ENCODE data around the gene MON1A.
A peak's percentile ranks its signal among the peaks of the same experiment; 100 is the strongest.
"Not testable (repeated sequence)": the region's sequence is repeated elsewhere in the genome, so short reads cannot be mapped to it uniquely, and the experiment has no call there.

Gene MON1A

DNA sequence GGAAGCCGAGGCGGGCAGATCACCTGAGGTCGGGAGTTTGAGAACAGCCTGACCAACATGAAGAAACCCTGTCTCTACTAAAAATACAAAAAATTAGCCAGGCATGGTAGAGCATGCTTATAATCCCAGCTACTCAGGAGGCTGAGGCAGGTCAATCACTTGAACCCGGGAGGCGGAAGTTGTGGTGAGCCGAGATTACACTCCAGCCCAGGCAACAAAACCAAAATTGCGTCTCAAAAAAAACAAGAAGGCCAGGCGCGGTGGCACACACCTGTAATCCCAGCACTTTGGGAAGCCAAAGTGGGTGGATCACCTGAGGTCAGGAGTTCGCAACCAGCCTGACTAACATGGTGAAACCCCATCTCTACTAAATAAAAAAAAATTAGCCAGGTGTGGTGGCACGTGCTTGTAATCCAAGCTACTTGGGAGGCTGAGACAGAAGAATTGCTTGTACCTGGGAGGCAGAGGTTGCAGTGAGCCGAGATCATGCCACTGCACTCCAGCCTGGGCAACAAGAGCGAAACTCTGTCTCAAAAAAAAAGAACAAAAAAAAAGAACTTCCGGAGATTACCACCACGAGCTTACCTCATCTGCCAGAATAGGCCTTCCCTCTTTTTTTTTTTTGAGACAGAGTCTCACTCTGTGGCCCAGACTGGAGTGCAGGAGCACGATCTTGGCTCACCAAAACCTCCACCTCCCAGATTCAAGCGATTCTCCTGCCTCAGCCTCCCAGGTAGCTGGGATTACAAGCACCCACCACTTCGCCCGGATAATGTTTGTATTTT is 11.6 kb downstream of the MON1A start:
- DNase-seq (ENCODE audit: low read depth): not testable (repeated sequence)

DNA sequence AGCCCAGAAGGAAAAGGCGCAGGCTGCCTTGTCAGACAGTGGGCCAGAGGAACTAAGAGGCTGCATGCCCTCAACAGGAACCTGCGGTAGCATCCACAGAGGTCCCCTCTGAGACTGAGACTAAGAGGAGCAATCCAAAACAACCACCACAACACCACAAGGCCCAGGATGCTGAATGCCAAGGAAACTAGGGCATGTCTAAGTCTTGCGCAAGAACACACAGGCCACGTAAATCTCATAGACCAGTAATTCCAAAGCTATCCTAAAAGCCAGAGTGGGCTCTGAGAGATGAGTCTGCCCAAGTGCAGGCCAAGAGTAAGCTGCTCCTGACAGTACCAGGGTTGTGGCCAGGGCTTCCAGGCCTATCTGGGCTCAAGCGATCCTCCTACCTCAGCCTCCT is 12.9 kb downstream of the MON1A start:
- DNase-seq (ENCODE audit: low read depth): peak; percentile 52

DNA sequence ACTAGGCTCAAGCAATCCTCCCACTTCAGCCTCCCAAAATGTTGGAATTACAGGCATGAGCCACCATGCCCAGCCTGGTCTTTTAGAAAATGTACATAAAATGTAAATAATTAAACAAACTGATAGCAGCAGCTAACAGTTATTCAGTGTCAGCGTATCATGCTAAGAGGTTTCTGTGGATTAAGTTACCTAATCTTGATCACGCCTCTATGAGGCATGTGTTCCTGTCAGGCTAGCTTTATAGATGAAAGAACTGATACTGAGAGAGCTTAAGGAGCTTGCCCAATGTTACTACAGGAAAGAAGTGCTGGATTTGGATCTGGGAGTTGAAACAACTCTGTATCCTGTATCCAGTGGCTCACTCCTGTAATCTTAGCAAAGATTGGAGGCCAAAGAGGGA is 14.7 kb downstream of the MON1A start:
- no peak for DNase-seq (ENCODE audit: low read depth)

DNA sequence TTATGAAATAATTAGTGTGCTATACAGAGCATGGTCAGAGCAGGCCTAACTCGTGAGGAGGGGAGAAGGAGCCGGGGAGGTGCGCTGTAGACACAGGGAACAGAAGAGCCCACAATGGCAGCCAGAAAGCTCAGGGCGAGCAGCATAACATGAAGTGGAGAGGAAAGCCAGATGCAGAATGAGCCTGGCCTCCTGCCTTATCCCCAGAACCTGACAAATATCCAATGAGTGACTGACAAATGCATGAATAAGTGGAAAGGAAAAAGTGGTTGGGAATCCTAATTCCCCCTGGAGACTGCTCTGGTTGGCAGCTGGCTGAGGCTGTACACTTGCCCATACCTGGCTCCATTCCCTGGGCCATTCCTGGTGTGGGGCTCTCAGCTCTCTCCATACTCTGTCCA is 16.7 kb downstream of the MON1A start:
- no peak for DNase-seq (ENCODE audit: low read depth)

DNA sequence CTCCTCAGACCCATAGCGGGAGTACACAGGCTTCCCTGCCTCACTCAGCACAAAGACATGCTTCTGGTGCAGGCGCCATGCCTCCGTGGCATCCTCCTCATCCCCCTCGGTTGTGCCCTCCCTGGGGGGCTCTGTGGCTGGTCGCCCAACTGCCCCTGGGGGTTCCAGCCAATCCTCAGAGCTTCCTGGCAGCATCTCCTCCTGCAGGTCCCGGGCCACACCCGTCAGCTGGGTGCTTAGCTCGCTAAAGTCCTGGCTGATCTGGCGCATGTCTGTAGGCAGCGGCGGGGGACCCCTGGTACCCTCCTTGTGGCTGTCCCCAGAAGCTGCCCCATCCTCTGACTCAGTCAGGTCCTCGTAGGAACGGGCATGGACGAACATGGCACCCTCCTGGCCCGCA is 18.0 kb downstream of the MON1A start:
- DNase-seq (ENCODE audit: low read depth): no peak

DNA sequence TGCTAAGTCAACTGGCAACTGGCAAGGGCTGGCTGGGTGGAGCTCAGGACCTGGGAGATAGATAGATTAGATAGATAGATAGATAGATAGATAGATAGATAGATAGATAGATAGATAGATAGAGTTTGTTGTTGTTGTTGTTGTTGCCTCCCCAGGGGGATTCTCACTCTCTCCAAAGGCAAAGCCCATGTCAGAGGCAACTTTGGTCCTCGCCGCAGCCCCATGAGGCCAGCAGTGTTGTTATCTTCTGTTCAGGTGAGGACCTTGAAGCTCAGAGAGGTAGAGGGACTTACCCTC is 18.5 kb downstream of the MON1A start:
- no peak for DNase-seq (ENCODE audit: low read depth)

DNA sequence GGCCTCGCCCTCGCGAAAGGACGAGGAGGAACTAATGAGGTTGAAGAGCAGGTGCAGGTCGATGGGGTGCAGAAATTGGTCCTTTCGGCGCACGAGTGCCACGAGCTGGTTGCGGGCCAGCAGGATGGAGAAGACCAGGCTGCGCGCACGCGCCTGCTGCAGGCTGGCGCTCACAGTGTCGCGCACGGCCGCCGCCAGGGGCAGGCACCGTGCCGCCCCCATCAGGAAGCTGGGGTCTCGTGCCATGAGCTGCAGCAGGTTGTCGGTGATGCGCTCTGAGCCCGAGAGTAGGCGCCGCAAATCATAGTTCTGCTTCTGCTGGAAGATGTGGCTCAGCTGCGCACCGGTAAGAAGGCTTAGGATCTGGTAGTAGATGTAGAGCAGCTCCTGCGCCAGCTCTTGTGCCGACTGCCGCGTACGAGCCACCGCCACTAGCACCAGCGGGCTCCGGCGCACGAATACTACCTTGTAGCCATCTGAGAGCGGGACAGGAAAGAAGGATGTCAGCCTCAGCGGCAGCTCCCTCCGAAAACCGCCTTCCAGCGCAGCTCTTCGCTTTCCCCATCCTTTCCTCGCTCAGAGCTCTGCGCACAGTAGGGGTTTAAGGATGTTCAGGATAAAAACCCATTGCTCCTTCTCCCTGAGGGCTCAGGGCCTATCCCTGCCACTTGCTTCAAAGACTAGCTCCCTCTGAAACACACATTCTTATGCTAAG is 19.0 kb downstream of the MON1A start:
- DNase-seq (ENCODE audit: low read depth): no peak

DNA sequence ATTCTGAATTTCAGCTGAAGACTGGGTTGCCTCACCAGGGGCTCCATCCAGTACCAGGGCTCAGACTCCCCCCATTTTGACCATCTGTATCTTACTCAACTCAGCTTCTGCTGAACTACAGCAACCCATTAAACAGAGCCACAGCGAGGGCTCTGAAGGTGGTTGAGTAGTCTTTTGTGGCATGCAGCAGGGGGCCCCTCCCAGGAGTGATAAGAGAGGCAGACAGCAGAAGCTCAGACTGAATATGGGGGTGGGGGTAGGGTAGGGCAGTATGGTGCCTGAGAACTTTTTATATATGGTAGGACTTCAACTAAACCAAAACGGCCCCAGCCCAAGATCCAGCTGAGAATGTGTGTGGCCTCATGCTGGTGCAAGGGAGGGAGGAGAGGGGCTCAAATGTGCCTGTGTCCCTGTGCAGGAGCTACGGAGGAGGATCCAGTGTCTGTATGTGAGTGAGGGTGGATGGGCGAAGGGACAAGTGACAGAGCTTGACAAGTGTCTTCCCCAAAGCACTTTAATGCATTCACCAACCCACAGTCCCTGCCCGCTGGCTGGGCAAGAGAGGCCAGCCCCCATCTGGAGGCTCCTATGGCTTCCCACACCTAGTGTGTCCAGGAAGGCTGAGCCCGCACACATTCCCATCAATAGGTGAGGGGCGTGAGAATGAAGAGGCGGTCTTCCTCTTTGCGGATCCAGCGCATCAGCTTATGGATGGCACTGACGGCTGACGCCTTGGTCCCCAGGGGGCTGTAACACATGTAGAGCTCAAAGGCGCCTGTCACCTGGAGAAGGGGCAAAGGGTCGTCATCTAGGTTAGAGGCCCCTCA is 21.0 kb downstream of the MON1A start:
- no peak for DNase-seq (ENCODE audit: low read depth)

DNA sequence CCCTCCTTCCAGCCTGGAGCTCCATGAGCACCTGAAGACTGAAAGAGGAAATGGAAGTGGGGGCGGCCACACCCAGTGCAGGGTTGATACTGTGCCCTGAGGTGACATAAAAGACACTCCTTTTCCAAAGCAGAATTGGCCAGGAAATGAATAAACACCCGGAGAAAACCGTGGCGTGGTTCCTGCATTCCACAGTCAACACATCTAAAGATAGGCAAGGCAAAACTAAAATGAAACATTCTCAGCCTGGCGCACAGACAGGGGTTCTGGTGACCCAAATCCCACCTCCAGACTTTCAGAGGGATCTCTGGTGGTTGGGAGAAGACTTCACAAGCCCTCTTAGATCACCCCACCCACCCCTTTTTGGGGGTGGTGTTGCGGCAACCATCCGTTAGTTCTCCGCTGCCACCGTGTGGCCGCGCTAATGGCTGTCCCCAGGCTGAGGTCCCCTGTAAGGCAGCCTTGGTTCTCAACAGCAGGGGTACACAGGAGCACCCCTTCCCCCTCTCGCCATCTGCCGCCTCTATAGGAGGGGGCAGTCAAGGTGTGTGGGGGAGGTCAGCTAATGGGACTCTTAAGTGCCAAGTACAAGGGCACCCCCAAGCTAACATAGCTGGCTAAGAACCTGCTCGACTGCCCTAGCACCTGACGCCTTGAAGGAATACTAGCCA is 23.4 kb downstream of the MON1A start:
- DNase-seq (ENCODE audit: low read depth): peak; percentile 37

DNA sequence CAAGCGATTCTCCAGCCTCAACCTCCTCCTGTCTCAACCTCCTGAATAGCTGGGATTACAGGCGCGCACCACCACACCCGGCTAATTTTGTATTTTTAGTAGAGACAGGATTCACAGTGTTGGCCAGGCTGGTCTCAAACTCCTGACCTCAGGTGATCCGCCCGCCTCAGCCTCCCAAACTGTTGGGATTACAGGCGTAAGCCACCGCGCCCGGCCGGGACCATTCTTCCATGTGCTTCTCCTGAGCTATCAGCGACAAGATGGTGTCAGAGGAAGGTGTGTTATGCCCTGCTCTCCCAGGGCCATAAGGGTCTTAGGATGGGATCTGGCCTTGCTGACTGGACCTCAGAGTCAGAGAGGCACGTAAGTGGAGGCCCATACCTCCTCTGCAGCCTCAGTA is 25.2 kb downstream of the MON1A start:
- DNase-seq (ENCODE audit: low read depth): not testable (repeated sequence)

DNA sequence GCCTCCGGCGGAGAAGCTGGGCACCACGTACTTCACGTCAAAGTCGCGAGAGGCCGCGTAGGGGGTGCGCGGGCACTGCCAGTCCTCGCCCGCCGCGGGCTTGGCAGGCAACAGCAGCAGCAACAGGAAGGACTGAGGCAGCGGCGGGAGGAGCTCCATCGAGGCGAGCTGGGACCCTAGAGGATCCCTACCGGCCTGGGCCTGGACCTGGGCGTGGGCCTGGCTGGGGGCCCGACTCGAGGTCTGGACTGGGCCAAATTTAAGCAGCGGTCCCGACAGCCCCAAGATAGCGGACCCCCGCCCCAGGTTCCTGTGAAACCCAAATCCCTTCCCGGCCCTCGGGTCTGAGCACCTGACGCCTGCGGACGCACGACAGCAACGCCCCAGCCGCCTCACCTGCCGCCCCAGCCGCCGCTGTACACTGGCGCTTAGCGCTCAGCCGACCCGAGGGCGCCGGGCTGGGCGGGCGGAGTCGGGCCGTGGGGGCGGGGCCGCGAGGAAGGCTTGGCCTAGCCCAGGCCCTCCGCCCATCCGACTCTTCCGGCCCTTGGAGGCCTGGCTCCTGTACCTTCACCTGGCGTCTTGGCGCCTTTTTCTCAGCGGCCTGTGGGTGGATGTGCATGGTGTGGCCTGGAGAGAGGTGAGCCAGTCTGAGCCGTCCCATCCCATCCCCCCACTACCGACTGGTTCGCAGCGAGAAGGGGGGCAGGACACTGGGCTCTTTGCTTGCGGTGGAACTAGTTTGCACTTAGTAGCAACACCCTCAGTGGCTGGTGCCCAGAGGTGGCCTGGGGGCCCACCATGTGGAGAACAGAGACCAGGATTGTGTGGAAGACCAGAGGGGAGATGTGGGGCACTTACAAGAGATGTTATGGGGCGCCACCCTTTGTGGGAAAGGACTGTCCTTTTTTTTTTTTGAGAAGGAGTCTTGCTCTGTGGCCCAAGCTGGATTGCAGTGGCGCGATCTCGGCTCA is 25.9 kb downstream of the MON1A start, which contains the start of gene MST1R:
MST1R (minus strand) TSS at position 423 of the 974 bp plus-strand sequence; CDS start at position 159, 264 bp downstream.
- no peak for DNase-seq (ENCODE audit: low read depth)

DNA sequence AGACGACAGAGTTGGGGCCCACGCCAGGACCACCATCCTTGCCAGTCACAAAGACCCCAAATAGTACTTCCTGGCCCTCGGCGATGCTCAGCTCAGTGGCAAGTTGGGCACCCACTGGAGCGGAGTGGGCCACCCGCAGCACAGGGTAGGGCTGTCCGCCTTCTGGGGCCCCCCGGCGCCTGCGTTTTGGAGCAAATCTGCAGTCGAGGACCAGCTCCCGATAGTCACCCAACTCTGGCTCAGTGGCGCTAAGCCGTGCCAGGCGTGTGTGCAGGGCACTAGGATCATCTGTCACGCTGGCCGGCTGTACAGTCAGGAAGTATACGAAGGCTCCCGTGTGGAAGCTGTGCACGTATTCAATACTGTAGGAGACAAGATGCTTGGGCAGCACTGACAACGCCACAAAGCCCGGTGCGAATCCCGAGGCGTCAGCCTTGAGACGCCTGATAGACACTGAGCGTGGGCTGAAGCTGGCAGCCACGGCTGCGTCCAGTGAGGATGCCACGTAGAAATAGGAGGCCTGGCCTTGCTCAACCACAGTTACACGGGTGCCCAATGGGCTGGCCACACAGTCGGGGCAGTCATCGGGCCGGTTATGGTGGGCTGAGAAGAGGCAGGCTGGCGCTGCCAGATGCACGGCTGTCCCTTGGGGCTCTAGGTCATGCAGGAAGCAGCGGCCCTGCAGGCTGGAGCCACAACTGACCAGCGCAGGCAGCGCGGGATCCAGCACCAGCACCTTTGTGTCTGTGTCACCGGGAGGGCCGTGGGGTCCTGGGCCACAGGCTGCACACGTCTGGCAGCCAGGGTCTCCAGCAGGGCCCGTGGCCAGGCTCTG is 26.9 kb downstream of the MON1A start:
- DNase-seq (ENCODE audit: low read depth): no peak

DNA sequence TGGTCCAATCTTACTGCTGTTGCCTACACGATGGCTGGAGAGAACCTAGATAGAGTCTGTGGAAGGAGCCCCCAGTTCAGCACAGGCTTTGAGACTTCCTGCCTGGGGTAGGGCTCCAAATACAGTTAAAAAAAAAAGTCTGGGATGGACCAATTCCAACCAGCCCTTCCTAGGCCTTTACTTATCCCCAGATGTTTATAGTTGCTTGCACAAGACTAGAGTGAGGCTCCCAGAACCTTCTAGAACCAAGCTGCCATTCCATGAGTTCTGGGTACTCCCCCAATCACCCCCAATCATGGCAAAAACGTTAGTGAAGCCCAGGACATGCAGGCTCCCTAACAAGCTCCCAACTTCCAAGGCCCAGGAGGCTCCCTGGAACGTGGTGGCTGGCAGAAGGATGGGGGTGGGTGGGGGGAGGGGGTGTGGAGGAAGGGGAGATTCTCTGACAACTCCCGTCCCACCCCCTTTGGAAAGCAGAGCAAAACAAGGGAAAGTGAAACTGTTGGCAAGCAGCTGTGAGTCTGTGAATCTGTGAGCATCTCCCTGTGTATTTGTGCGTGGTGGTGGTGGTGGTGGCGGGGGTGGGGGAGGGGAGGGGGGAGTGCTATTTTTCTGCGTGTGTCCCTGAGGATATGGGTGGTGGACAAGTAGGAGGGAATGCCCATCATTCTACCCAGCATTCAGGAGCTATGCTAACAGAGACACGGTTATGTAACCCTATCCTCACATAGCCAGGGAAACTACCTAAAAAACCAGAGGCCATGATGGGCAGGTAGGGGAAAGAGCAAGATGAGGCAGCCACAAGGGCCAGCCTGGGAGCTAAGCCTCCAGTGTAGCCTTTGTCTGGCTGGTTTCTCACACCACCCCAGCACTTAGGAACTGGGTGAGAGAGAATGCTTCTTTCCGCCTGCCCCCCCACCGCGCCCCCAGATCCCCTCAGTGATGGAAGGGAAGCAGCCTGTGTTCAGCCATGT is 28.0 kb downstream of the MON1A start:
- DNase-seq (ENCODE audit: low read depth): peak; percentile 30

DNA sequence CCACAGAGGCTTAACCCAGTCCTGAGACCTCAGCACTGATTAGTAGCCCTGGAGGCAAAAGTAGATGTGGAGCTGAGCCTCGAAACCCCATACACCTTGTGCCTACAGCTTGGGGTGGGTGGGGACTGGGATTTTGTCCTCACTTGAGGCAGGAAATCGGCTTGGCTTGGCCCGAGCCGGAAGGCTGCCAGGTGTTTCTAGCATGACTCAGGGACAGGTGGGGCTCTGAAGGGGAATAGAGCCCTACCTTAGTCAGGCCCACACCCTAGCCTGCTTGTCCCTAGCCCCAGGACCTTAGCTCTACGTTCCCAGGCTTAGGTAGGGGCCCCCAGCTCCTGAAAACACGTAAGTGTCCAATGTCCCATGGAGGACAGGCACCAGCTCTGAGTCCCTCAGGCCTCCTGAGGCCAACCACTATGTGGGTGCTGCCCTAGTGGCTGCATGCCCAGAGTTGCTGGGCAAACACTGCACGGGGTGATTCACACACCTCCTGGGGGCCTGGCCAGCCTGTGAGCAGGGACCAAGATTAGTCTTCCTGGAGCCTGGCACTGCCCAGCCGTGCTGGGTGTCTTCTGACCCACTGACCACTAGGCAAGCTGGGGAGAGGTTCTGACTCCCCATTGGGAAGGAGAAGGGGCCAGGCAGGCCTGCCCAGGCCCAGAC is 29.0 kb downstream of the MON1A start:
- peak; percentile 73 for DNase-seq (ENCODE audit: low read depth)

DNA sequence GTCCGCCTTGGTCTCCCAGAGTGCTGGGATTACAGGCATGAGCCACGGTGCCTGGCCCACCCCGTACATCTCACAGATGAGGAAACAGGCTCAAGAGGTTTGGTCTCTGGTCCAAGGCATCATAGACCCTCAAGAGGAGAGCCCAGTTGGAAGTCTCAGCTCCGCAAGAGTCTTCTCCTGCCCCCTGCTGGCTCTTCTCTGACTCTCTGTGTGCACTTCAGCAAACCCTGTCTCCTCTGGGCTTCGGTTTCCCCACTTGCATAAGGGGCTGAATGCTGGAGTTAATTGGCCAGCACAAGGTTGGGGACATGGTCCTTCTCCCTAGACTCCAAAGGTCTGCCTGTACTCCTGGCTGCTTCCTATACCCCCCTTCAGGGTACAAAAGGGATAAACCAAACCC is 29.8 kb downstream of the MON1A start:
- DNase-seq (ENCODE audit: low read depth): no peak

DNA sequence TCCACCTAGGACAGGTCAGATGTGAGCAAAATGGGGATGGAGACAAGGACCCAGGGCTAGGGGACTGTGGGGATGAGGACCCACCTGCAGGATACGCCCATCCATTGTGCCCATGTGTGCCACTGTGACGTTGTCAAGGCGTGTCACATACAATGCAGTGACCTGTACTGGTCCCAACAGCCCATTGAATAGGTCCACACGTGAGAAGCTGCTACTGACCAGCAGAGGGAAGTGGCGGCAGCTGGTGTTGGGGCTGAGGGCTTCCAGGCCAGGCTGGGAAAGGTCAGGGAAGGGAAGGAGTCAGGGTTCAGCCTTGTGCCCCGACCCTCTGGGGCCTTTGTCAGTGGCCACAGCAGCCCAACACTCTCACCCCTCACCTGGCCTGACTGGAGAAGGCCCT is 30.6 kb downstream of the MON1A start:
- no peak for DNase-seq (ENCODE audit: low read depth)

DNA sequence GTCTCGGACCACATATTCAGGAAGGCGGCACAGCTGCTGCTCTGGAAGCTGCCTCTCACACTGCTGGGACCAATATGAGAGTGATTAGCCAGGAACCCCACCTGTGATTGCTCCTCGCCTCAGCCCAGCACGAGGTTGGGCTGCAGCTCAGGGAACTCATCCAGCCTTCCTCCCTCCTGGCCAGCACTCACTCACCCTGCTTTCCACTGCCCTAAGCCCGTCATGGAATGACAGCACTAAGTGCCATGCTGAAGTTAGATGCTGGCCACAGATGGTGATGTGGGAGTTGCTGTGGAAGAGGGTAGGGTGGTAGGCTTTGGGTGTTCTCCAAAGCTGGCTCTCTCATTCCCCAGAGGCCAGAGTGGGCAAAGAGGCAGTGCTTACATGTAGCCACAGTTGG is 33.3 kb downstream of the MON1A start:
- DNase-seq (ENCODE audit: low read depth): no peak

DNA sequence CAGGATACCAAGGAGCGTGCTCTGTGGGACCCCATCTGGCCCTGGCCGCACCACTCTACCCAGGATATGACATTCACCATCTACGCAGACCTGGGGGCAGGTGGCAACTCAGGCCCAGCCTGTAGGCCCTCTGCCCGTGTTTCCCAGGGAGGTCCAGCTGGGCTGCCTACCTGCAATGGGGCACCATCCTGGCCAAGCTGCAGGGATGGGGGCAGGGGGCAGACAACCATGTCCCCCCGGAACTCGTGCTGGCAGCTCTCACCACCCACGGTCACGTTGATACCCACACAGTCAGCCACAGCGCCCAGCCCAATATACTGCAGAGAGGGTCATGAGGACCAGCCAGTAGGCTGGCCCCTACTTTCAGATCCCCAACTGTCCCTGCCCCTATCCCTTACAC is 33.8 kb downstream of the MON1A start:
- DNase-seq (ENCODE audit: low read depth): no peak
